Lung (tissue), 12 donors: Measurements from ENCODE around the gene PERCC1. TPM values are rescaled to one million over a fixed set of nuclear protein-coding genes. Genes with fewer than 3 reads are reported as not detected.

Experiments
- ATAC-seq: fragments of 200-7000 bp; cut with Tn5 transposase; one replicate; pipeline ENCODE4 v1.9.1; 2020; ENCODE audit warnings: moderate number of reproducible peaks; ENCODE audit not compliant: insufficient read depth, low FRiP score
- DNase-seq, 3 donors: peaks; one replicate each; pipeline ENCODE4 v3.0.0-alpha.2; 2013 to 2017
- H3K27ac ChIP-seq, 2 donors: one replicate each; pipeline ENCODE4 v1.5.1; 2013; ENCODE audit warnings: mild to moderate bottlenecking in 2 of 2, moderate library complexity in 2 of 2, control low read depth in 1 of 2, inconsistent platforms in 1 of 2, low read depth in 1 of 2, low read length in 1 of 2
- H3K27me3 ChIP-seq, 3 donors: one replicate each; pipeline ENCODE4 v1.5.1; 2013; ENCODE audit warnings: low read length in 2 of 3; ENCODE audit not compliant: control insufficient read depth in 3 of 3, insufficient read depth in 3 of 3
- H3K36me3 ChIP-seq, 4 donors: one replicate each; pipeline ENCODE4 v1.5.1; 2013; ENCODE audit warnings: low read length in 4 of 4, mild to moderate bottlenecking in 1 of 4, moderate library complexity in 1 of 4; ENCODE audit not compliant: control insufficient read depth in 4 of 4, insufficient read depth in 4 of 4
- H3K4me1 ChIP-seq, 5 donors: one replicate each; pipeline ENCODE4 v1.5.1; 2013; ENCODE audit warnings: low read length in 5 of 5, mild to moderate bottlenecking in 2 of 5, moderate library complexity in 1 of 5; ENCODE audit not compliant: control insufficient read depth in 5 of 5, insufficient read depth in 5 of 5
- H3K4me3 ChIP-seq: one replicate; pipeline ENCODE4 v1.5.1; 2013; ENCODE audit warnings: mild to moderate bottlenecking, control low read depth, moderate library complexity
- H3K9ac ChIP-seq, 2 donors: one replicate each; pipeline ENCODE4 v1.5.1; 2013; ENCODE audit warnings: low read length in 2 of 2, control low read depth in 1 of 2; ENCODE audit not compliant: insufficient read depth in 1 of 2
- H3K9me3 ChIP-seq, 4 donors: one replicate each; pipeline ENCODE4 v1.5.1; 2013; ENCODE audit warnings: low read length in 3 of 4, mild to moderate bottlenecking in 1 of 4, moderate library complexity in 1 of 4; ENCODE audit not compliant: control insufficient read depth in 4 of 4, insufficient read depth in 3 of 4
- WGBS, 2 donors: extraction: QIAGEN DNeasy Blood & Tissue Kit; methylation state at CpG; one replicate each; pipeline ENCODE4 v1.1.7; 2013; 5-methylcytosine and 5-hydroxymethylcytosine counted together
- polyA plus RNA-seq, 2 donors: library from polyadenylated mRNA; stranded (reverse); fragments of 200-250 nt; gene quantifications; one replicate each; pipeline ENCODE4 v1.2.1, GENCODE V29; 2013
- total RNA-seq, 2 donors: library from RNA; depleted of rRNA in 1 of 2; stranded (reverse); fragments of >200 nt in 1 of 2; gene quantifications; one replicate each; pipeline ENCODE4 v1.2.1, GENCODE V29; 2014 to 2021
- TF ChIP-seq, protein P1 (sequence below): IDR thresholded peaks from 2 replicates; pipeline ENCODE4 v1.5.1; 2012; ENCODE audit warnings: mild to moderate bottlenecking; ENCODE audit errors: control extremely low read depth, extremely low read depth
- donor health status: control.
- donor health status: control.
- donor health status: Bipolar disorder and iron deficiency.
- donor health status: healthy.
- donor health status: DM: yes; HTN: yes; CAD: no.

The PERCC1 gene
- total and polyA plus RNA-seq, 4 donors = 0.12 to 0.57 (median 0.46) TPM; not detected in 1

DNA sequence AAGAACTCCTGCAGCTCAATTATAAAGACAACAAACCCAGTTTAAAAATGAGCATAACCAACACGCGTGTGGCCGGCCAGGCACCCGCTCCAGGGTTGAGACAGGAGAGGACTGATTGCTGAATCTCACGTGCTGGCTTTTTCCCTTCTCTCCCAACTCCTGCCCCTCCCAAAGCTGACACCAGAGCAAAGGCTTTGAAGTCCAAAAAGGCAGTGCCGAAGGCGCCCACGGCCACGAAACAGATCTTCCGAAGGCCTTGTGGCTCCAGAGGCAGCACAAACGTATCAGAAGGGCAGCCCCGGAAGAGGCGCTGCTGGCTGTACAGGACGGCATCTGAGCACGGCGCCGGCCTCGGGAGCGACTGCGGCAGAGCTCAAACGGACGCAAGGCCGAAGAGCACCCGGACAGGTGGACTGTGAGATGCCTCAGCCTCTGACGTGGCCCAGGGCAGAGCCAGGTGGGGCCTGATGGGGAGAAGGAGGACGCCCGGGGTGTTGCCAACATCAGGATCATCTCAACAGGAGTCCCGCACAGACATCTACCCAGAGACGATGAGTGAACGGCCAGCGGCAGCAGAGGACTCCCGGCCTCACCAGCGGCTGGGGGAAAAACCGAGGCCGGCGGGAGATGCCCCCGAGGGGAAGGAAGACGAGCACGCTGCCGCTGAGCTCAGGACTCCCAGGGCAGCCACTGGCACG lies 33.5 kb downstream of the PERCC1 start:
- TF ChIP-seq, protein P1, sequence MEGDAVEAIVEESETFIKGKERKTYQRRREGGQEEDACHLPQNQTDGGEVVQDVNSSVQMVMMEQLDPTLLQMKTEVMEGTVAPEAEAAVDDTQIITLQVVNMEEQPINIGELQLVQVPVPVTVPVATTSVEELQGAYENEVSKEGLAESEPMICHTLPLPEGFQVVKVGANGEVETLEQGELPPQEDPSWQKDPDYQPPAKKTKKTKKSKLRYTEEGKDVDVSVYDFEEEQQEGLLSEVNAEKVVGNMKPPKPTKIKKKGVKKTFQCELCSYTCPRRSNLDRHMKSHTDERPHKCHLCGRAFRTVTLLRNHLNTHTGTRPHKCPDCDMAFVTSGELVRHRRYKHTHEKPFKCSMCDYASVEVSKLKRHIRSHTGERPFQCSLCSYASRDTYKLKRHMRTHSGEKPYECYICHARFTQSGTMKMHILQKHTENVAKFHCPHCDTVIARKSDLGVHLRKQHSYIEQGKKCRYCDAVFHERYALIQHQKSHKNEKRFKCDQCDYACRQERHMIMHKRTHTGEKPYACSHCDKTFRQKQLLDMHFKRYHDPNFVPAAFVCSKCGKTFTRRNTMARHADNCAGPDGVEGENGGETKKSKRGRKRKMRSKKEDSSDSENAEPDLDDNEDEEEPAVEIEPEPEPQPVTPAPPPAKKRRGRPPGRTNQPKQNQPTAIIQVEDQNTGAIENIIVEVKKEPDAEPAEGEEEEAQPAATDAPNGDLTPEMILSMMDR = no peak
- H3K4me3 ChIP-seq = no peak overlapping the region
- no peaks in the 10 kb centered on the region for H3K9me3 ChIP-seq
- peaks cover 0 to 6% (median 0%) of the 10 kb centered on the region in 5 donors for H3K4me1 ChIP-seq
- WGBS, 2 donors = 92 to 93% methylated on average over 41 of the region's 41 CpGs
- H3K27ac ChIP-seq = no peak overlapping the region
- H3K27me3 ChIP-seq = no peaks in the 10 kb centered on the region
- no peak overlapping the region for H3K9ac ChIP-seq
- DNase-seq = no peak
- H3K36me3 ChIP-seq = peaks cover 0 to 31% (median 3%) of the 10 kb centered on the region in 4 donors
- ATAC-seq = no peak

DNA sequence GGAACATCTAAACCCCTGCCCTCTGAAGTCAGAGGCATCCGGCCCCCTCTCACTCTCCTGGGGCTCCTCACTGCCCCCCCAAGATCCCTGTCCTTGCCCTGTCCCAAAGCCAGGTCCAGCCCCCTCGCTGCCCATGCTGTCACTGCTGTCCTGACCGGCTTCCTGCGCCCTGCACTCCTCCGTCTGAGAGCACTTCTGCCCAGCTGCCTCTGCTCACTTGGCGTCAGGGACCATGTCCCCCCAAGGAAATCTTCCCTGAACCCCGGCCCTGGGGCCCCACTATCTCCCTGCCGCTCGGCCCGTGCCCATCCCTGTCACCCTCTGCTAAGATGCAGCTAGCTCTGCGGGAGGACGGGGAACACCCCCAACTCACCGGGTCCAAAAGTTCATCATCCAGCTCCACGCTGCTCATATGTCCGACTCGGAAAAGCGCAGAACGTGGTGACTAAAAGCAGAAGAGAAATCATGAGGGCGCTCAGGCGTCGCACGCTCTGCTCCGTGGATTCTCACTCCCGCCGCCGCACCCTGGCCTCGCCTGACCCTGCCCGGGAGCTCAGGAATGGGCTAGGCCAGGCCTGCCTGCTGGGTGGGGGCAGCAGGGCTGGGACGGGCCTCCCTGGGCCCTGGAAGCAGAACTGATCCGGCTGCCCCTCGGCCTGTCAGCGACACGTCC lies 34.2 kb downstream of the PERCC1 start:
- no peak overlapping the region for H3K27ac ChIP-seq
- H3K27me3 ChIP-seq = no peaks in the 10 kb centered on the region
- 92 to 96% methylated on average over 33 of the region's 33 CpGs for WGBS, 2 donors
- H3K4me1 ChIP-seq = peaks cover 0 to 6% (median 0%) of the 10 kb centered on the region in 5 donors
- no peak overlapping the region for H3K4me3 ChIP-seq
- DNase-seq = no peak
- ATAC-seq = no peak
- H3K36me3 ChIP-seq = peaks cover 0 to 27% (median 3%) of the 10 kb centered on the region in 4 donors
- H3K9me3 ChIP-seq = no peaks in the 10 kb centered on the region
- TF ChIP-seq, protein P1 = no peak
- H3K9ac ChIP-seq = no peak overlapping the region

DNA sequence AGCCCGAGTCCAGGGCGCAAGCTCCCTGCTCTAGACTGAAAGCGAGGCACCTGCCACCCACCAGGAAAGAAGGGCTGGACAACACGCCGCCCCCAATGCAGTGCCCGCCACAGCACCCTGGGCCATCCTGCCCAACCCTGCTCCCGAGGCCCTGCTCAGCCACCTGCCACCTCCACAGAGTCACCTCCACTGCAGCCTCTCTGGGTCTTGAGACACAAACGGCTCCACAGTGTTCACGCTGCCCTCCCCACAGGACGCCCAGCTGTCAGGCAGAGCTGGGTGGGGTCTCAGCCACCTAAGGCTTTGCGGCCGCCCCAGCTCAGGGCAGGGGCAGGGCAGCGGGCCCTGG lies 34.7 kb downstream of the PERCC1 start:
- no peaks in the 10 kb centered on the region for H3K9me3 ChIP-seq
- no peak for ATAC-seq
- H3K27me3 ChIP-seq = no peaks in the 10 kb centered on the region
- H3K4me1 ChIP-seq = peaks cover 0 to 6% (median 0%) of the 10 kb centered on the region in 5 donors
- no peak overlapping the region for H3K27ac ChIP-seq
- H3K36me3 ChIP-seq = peaks cover 0 to 22% (median 2%) of the 10 kb centered on the region in 4 donors
- no peak overlapping the region for H3K4me3 ChIP-seq
- TF ChIP-seq, protein P1 = no peak
- H3K9ac ChIP-seq = no peak overlapping the region
- WGBS, 2 donors = 95 to 96% methylated on average over 12 to 13 of the region's 13 CpGs
- no peak for DNase-seq
